WERI-Rb-1 (cell line): ENCODE data around the gene NFATC2IP.

Experiments used
- DNase-seq: peaks from one replicate; pipeline ENCODE4 v3.0.0-alpha.2; 2020
- H3K27ac ChIP-seq: fragments of 250-450 bp; sonication (Bioruptor Pico); 2 replicates; pipeline ENCODE4 v1.5.1; 2020; ENCODE audit warnings: mild to moderate bottlenecking, moderate library complexity
- H3K27me3 ChIP-seq: fragments of 250-450 bp; sonication (Bioruptor Pico); 2 replicates; pipeline ENCODE4 v1.5.1; 2021; ENCODE audit warnings: mild to moderate bottlenecking, low read depth, moderate library complexity; ENCODE audit not compliant: insufficient read depth, severe bottlenecking
- H3K36me3 ChIP-seq: fragments of 250-450 bp; sonication (Bioruptor Pico); 2 replicates; pipeline ENCODE4 v1.5.1; 2020; ENCODE audit warnings: mild to moderate bottlenecking, moderate library complexity
- H3K4me3 ChIP-seq: 2 replicates; pipeline ENCODE4 v1.5.1; 2011; ENCODE audit warnings: low read depth, mild to moderate bottlenecking, control low read depth, low read length
- H3K9me3 ChIP-seq: fragments of 250-450 bp; sonication (Bioruptor Pico); 2 replicates; pipeline ENCODE4 v1.5.1; 2021; ENCODE audit warnings: mild to moderate bottlenecking, moderate library complexity; ENCODE audit not compliant: severe bottlenecking
- TF ChIP-seq, protein P1 (sequence below): IDR thresholded peaks from 2 replicates; pipeline ENCODE4 v1.5.1; 2011; ENCODE audit warnings: low read depth, mild to moderate bottlenecking, control low read depth, inconsistent platforms, low read length

NFATC2IP gene

DNA sequence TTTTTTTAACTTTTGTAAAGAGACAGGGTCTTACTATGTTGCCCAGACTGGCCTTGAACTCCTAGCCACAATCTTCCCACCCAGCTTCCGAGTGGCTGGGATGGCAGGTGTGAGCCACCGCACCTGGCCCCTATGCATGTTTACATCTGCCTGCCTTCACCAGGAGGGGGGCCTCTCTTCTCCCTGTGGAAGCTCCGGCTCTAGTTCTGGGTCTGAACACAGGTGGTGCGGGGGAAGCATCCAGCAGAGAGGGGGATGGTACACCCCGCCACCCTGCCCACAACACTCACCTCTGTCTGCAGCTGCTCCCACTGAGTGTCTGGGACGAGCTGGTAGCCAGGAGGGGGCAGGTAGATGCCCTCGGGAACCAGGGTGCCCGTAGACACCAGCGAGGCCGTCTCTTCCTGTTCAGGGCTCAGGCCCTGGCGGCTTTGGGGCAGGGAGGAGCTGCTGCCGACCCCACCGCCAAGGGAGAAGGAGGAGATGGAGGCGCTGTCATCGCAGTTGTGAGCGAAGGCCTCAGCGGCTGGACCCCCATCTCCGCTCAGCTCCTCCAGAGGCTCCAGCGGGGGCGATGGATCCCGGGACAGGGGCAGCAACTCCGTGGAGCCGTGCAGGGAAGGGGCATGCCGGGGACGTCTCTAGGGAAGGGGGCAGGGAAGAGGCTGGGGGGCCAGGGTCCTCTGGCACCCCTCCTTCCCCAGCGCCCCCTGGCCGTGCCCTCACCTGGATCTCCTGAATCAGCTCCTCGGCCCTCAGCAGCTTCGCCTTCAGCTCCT, 36.6 kb upstream of the NFATC2IP start:
- Histone ChIP-seq H3K27ac (no peak overlapping the region), H3K36me3 (peaks cover 29% of the 10 kb centered on the region), H3K4me3 (no peak overlapping the region), H3K27me3 (no peaks in the 10 kb centered on the region), H3K9me3 (no peaks in the 10 kb centered on the region)
- TF ChIP-seq, protein P1, sequence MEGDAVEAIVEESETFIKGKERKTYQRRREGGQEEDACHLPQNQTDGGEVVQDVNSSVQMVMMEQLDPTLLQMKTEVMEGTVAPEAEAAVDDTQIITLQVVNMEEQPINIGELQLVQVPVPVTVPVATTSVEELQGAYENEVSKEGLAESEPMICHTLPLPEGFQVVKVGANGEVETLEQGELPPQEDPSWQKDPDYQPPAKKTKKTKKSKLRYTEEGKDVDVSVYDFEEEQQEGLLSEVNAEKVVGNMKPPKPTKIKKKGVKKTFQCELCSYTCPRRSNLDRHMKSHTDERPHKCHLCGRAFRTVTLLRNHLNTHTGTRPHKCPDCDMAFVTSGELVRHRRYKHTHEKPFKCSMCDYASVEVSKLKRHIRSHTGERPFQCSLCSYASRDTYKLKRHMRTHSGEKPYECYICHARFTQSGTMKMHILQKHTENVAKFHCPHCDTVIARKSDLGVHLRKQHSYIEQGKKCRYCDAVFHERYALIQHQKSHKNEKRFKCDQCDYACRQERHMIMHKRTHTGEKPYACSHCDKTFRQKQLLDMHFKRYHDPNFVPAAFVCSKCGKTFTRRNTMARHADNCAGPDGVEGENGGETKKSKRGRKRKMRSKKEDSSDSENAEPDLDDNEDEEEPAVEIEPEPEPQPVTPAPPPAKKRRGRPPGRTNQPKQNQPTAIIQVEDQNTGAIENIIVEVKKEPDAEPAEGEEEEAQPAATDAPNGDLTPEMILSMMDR, result no peak
- no peak for DNase-seq

GRCh38 chr16:28915181-28915580, 35.6 kb upstream of the NFATC2IP start:
- Histone ChIP-seq H3K27me3 (no peaks in the 10 kb centered on the region), H3K9me3 (no peaks in the 10 kb centered on the region), H3K4me3 (no peak overlapping the region), H3K36me3 (peaks cover 33% of the 10 kb centered on the region), H3K27ac (no peak overlapping the region)
- TF ChIP-seq, protein P1, result no peak
- DNase-seq, result no peak

DNA sequence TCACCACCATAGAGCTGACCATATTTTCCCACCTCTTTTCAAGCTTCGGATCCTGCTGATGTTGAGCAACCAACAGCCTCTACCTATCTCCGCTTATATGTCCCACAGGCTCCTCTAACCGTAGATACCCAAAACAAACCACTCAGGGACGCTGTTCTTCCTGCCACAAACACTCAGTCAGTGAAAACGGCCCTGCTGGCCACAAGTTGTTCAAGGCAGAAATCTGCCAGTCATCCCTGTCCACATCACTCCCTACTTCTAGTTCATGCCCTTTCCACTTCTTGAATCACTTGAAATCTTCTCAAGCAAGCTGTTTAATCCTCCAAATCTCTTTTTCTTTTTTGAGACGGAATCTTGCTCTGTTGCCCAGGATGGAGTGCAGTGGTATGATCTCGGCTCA, 33.6 kb upstream of the NFATC2IP start:
- Histone ChIP-seq H3K9me3 (no peaks in the 10 kb centered on the region), H3K4me3 (no peak overlapping the region), H3K27ac (peak overlapping the region; percentile 43; the same call in 1 of the 2 replicates), H3K36me3 (peaks cover 33% of the 10 kb centered on the region), H3K27me3 (no peaks in the 10 kb centered on the region)
- DNase-seq, result no peak
- TF ChIP-seq, protein P1, result peak; percentile 34; the same call in 1 of the 2 replicates

- no peak overlapping the region for H3K27ac ChIP-seq
- H3K9me3 ChIP-seq, result no peaks in the 10 kb centered on the region
- TF ChIP-seq, protein P1, result no peak
- H3K36me3 ChIP-seq, result peaks cover 24% of the 10 kb centered on the region
- no peaks in the 10 kb centered on the region for H3K27me3 ChIP-seq
- H3K4me3 ChIP-seq, result no peak overlapping the region
- no peak for DNase-seq
These were observed 32.0 kb upstream of the NFATC2IP start for GRCh38 chr16:28918698-28919097.

DNA sequence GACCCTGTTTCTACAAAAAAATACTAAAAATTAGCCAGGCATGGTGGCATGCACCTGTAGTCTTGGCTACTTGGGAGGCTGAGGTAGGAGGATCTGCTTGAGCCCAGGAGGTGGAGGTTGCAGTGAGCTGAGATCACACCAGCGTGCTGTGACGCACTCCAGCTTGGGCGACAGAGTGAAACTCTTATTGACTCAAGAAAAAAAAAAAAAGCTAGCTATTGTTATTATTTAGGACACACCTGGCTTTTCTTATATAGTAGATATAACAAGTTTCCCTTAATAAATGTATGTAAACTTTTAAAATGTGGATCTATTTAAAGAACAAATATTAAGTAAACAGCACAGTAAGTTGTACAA, 27.5 kb upstream of the NFATC2IP start:
- H3K36me3 ChIP-seq, result peaks cover 19% of the 10 kb centered on the region
- TF ChIP-seq, protein P1, result no peak
- no peaks in the 10 kb centered on the region for H3K27me3 ChIP-seq
- H3K27ac ChIP-seq, result no peak overlapping the region; the same call in 1 of the 2 replicates
- no peak overlapping the region for H3K4me3 ChIP-seq
- no peaks in the 10 kb centered on the region for H3K9me3 ChIP-seq
- DNase-seq, result no peak
